K562 (cell line): Measurements from ENCODE around the gene RTBDN. TPM values are rescaled to one million over a fixed set of nuclear protein-coding genes. Genes with fewer than 3 reads are reported as not detected.

Experiments
- DIDO1 ChIP-seq: fragments of 450-650 bp; IDR thresholded peaks from 2 replicates; pipeline ENCODE4 v1.6.1; 2016; ENCODE audit warnings: low read depth, missing biosample characterization, missing genetic modification characterization
- ERF ChIP-seq: fragments of 450-650 bp; formaldehyde crosslinking; IDR thresholded peaks from 2 replicates; pipeline ENCODE4 v1.4.0; 2020; ENCODE audit warnings: mild to moderate bottlenecking, mixed read lengths
- HDAC2 ChIP-seq: fragments of 450-650 bp; IDR thresholded peaks from 2 replicates; pipeline ENCODE4 v1.6.1; 2016; ENCODE audit warnings: mild to moderate bottlenecking
- HDAC6 ChIP-seq: IDR thresholded peaks from 2 replicates; pipeline ENCODE4 v1.6.1; 2012; ENCODE audit warnings: low read depth, mild to moderate bottlenecking, control low read depth, inconsistent platforms, low read length, moderate library complexity
- MYNN ChIP-seq, 2 experiments: sonication (generic); formaldehyde crosslinking in 1 of 2; IDR thresholded peaks; 2 replicates each; pipeline versions ENCODE4 v1.5.0 to v1.6.1; 2016 to 2020; ENCODE audit warnings: antibody characterized with exemption in 1 of 2, missing genetic modification reagents in 1 of 2
- POLR2A ChIP-seq: fragments of 450-650 bp; conservative IDR thresholded peaks from 2 replicates; pipeline ENCODE4 v1.6.1; 2016
- RBM17 ChIP-seq: fragments of 200-400 bp; formaldehyde crosslinking; IDR thresholded peaks from 2 replicates; pipeline ENCODE4 v1.6.1; 2017; ENCODE audit warnings: low read depth, mild to moderate bottlenecking, low read length, borderline replicate concordance
- RBM34 ChIP-seq: fragments of 200-400 bp; formaldehyde crosslinking; IDR thresholded peaks from 2 replicates; pipeline ENCODE4 v1.6.1; 2018; ENCODE audit warnings: low read length, borderline replicate concordance; ENCODE audit not compliant: insufficient read depth
- SMARCC2 ChIP-seq: fragments of 450-650 bp; IDR thresholded peaks from 2 replicates; pipeline ENCODE4 v1.6.1; 2017; ENCODE audit warnings: antibody characterized with exemption, moderate library complexity, mild to moderate bottlenecking, low read depth
- SP1 ChIP-seq: sonication (generic); formaldehyde crosslinking; IDR thresholded peaks from 2 replicates; pipeline ENCODE4 v1.8.1; 2022; ENCODE audit warnings: mild to moderate bottlenecking, missing genetic modification reagents
- TAF9B ChIP-seq: fragments of 450-650 bp; IDR thresholded peaks from 2 replicates; pipeline ENCODE4 v1.6.1; 2018; ENCODE audit warnings: mild to moderate bottlenecking; ENCODE audit not compliant: partially characterized antibody
- ZNF766 ChIP-seq: fragments of 200-800 bp; sonication (Bioruptor generic); conservative IDR thresholded peaks from 2 replicates; pipeline ENCODE4 v1.6.1; 2016; ENCODE audit warnings: missing genetic modification characterization, missing compliant biosample characterization
- polyA plus RNA-seq, 8 experiments: library from polyadenylated mRNA; depleted of rRNA in 4 of 8; stranded (reverse) in 5 of 8; unstranded in 3 of 8; fragments of >200 nt; fragmentation: Nextera tagmentation in 2 of 8; fragmentation: Illumina TruSeq in 1 of 8; extraction: Ambion mirVana in 2 of 8; extraction: Trizol in 1 of 8; gene quantifications; 2 replicates each; pipeline versions ENCODE4 v1.2.1 to v1.2.3, GENCODE V29; 2011 to 2014; ENCODE audit warnings: inconsistent platforms in 1 of 8, missing spikeins in 1 of 8
- total RNA-seq, 7 experiments: library from RNA; depleted of rRNA in 6 of 7; stranded (reverse); fragments of >200 nt in 6 of 7; fragmentation: Illumina TruSeq in 2 of 7; extraction: Trizol in 2 of 7; gene quantifications; 2 replicates each; pipeline versions ENCODE4 v1.2.1 to v1.2.3, GENCODE V29; 2011 to 2021; ENCODE audit warnings: low replicate concordance in 1 of 7
- TF ChIP-seq, protein P1 (sequence below): fragments of 250-450 bp; sonication (Bioruptor Pico); IDR thresholded peaks from 2 replicates; pipeline ENCODE4 v1.4.0; 2020; ENCODE audit warnings: mild to moderate bottlenecking
- TF ChIP-seq, protein P2 (sequence below): sonication (generic); formaldehyde crosslinking; IDR thresholded peaks from 2 replicates; pipeline ENCODE4 v1.9.0; 2022; ENCODE audit warnings: mild to moderate bottlenecking, missing genetic modification reagents
- TF ChIP-seq, protein P3 (sequence below): fragments of 250-450 bp; sonication (Bioruptor Pico); IDR thresholded peaks from 2 replicates; pipeline ENCODE4 v1.8.0; 2021; ENCODE audit warnings: mild to moderate bottlenecking, moderate library complexity
- TF ChIP-seq, protein P4 (sequence below), 2 experiments: fragments of 450-650 bp in 1 of 2; sonication (generic) in 1 of 2; formaldehyde crosslinking in 1 of 2; IDR thresholded peaks in 1 of 2; conservative IDR thresholded peaks in 1 of 2; 2 replicates each; pipeline versions ENCODE4 v1.6.1 to v1.8.1; 2016 to 2023; ENCODE audit warnings: mild to moderate bottlenecking in 2 of 2, moderate library complexity in 2 of 2, inconsistent platforms in 1 of 2, missing genetic modification reagents in 1 of 2
- TF ChIP-seq, protein P5 (sequence below): fragments of 450-650 bp; IDR thresholded peaks from 2 replicates; pipeline ENCODE4 v1.6.1; 2016; ENCODE audit warnings: antibody characterized with exemption
- TF ChIP-seq, protein P6 (sequence below): fragments of 250-450 bp; sonication (Bioruptor Pico); IDR thresholded peaks from 2 replicates; pipeline ENCODE4 v1.5.0; 2021; ENCODE audit warnings: mild to moderate bottlenecking, borderline replicate concordance

Gene RTBDN
- total and polyA plus RNA-seq, 9 of the 15 experiments (the other 6 are each of a cell fraction or from before 2014, with no cell fraction given), result 0.20 to 2.3 (median 0.72) TPM; not detected in 1

DNA sequence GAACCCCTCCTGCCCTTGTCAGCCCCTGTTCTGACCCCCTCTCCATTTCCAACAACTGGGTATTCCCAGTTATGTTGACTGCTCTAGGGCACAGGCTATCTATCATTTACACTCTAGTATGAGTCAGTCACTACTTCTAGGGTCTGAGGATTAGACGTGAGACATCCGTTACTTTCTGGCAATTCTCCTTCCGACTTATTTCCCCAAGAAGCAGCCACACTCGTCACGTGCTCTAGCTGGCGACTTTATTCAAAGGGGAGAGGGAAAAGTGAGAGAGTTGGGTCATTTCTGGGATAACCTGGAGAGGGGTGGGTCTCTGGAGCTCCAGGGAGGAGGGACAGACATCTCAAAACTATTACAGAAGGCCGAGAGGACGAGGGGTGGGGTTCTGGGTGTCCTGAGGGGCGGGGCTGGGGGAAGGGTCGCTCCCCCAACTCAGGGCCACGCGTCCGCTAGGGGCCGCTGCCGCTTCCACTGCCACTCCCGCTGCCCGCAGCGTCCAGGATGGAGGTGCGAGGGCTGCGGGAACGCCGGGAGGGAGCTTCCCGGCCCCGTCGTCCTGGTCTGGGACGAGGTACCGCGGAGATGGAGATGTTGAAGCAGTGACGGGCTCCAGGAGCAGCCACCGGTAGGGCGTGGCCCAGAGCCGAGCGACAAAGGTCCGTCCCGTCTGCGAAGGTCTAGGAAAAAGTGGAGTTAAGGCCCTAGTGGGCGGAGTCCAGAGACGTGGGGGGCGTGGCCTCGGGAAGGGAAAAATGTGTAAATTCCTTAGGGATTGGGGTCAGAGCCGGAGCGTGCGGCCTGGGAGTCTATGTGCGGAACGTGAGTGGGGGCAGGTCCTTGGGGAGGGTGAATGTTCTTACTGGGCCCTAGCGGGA, 8.9 kb downstream of the RTBDN start (continued):
- TF ChIP-seq, protein P1, sequence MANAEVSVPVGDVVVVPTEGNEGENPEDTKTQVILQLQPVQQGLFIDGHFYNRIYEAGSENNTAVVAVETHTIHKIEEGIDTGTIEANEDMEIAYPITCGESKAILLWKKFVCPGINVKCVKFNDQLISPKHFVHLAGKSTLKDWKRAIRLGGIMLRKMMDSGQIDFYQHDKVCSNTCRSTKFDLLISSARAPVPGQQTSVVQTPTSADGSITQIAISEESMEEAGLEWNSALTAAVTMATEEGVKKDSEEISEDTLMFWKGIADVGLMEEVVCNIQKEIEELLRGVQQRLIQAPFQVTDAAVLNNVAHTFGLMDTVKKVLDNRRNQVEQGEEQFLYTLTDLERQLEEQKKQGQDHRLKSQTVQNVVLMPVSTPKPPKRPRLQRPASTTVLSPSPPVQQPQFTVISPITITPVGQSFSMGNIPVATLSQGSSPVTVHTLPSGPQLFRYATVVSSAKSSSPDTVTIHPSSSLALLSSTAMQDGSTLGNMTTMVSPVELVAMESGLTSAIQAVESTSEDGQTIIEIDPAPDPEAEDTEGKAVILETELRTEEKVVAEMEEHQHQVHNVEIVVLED, result no peak
- peak; percentile 39; the same call in 1 of the 2 replicates for TF ChIP-seq HDAC2
- TF ChIP-seq, protein P2, sequence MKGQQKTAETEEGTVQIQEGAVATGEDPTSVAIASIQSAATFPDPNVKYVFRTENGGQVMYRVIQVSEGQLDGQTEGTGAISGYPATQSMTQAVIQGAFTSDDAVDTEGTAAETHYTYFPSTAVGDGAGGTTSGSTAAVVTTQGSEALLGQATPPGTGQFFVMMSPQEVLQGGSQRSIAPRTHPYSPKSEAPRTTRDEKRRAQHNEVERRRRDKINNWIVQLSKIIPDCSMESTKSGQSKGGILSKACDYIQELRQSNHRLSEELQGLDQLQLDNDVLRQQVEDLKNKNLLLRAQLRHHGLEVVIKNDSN, result peak; percentile 83
- peak; percentile 71 for TF ChIP-seq SP1 (CRISPR knock-in tag)
- TF ChIP-seq, protein P3, sequence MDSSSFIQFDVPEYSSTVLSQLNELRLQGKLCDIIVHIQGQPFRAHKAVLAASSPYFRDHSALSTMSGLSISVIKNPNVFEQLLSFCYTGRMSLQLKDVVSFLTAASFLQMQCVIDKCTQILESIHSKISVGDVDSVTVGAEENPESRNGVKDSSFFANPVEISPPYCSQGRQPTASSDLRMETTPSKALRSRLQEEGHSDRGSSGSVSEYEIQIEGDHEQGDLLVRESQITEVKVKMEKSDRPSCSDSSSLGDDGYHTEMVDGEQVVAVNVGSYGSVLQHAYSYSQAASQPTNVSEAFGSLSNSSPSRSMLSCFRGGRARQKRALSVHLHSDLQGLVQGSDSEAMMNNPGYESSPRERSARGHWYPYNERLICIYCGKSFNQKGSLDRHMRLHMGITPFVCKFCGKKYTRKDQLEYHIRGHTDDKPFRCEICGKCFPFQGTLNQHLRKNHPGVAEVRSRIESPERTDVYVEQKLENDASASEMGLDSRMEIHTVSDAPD (CRISPR knock-in tag), result no peak
- no peak for TF ChIP-seq DIDO1 (tag)
- TF ChIP-seq, protein P4, sequence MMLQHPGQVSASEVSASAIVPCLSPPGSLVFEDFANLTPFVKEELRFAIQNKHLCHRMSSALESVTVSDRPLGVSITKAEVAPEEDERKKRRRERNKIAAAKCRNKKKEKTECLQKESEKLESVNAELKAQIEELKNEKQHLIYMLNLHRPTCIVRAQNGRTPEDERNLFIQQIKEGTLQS (IDR thresholded peaks at IDR 0.05), result peak; percentile 31; the same call in 1 of the 2 replicates
- TF ChIP-seq, protein P4 (CRISPR knock-in tag; conservative IDR thresholded peaks at IDR 0.05), result no peak
- TF ChIP-seq, protein P5, sequence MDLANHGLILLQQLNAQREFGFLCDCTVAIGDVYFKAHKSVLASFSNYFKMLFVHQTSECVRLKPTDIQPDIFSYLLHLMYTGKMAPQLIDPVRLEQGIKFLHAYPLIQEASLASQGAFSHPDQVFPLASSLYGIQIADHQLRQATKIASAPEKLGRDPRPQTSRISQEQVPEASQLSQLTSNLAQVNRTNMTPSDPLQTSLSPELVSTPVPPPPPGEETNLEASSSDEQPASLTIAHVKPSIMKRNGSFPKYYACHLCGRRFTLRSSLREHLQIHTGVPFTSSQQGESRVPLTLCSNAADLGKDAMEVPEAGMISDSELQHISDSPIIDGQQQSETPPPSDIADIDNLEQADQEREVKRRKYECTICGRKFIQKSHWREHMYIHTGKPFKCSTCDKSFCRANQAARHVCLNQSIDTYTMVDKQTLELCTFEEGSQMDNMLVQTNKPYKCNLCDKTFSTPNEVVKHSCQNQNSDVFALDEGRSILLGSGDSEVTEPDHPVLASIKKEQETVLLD, result no peak
- no peak for TF ChIP-seq TAF9B
- TF ChIP-seq, protein P6, sequence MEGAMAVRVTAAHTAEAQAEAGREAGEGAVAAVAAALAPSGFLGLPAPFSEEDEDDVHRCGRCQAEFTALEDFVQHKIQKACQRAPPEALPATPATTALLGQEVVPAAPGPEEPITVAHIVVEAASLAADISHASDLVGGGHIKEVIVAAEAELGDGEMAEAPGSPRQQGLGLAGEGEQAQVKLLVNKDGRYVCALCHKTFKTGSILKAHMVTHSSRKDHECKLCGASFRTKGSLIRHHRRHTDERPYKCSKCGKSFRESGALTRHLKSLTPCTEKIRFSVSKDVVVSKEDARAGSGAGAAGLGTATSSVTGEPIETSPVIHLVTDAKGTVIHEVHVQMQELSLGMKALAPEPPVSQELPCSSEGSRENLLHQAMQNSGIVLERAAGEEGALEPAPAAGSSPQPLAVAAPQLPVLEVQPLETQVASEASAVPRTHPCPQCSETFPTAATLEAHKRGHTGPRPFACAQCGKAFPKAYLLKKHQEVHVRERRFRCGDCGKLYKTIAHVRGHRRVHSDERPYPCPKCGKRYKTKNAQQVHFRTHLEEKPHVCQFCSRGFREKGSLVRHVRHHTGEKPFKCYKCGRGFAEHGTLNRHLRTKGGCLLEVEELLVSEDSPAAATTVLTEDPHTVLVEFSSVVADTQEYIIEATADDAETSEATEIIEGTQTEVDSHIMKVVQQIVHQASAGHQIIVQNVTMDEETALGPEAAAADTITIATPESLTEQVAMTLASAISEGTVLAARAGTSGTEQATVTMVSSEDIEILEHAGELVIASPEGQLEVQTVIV, result no peak
- TF ChIP-seq MYNN (IDR thresholded peaks at IDR 0.05), result no peak
- TF ChIP-seq MYNN (CRISPR knock-in tag; IDR thresholded peaks at IDR 0.05), result no peak
- no peak for TF ChIP-seq ERF (CRISPR knock-in tag)
- no peak for TF ChIP-seq SMARCC2
- TF ChIP-seq HDAC6, result no peak
- TF ChIP-seq ZNF766, result no peak
- no peak for TF ChIP-seq RBM17
- TF ChIP-seq RBM34, result no peak
- no peak for TF ChIP-seq POLR2A
